Thyroid gland (tissue), 4 donors: Measurements from ENCODE around the gene LRRN1. TPM values are rescaled to one million over a fixed set of nuclear protein-coding genes. Genes with fewer than 3 reads are reported as not detected.

Experiments
- DNase-seq, 2 donors: peaks; one replicate each; pipeline ENCODE4 v3.0.0-alpha.2; 2019
- H3K27ac ChIP-seq, 3 donors: fragments of 200-600 bp; sonication (generic); 1 replicate in 2 of 3; 2 replicates in 1 of 3; pipeline ENCODE4 v1.5.1; 2016 to 2019; ENCODE audit warnings: mild to moderate bottlenecking in 1 of 3, moderate library complexity in 1 of 3
- H3K27me3 ChIP-seq: fragments of 200-600 bp; sonication (generic); one replicate; pipeline ENCODE4 v1.5.1; 2019
- H3K36me3 ChIP-seq, 2 donors: fragments of 200-600 bp; sonication (generic); one replicate each; pipeline ENCODE4 v1.5.1; 2016 to 2019
- H3K4me1 ChIP-seq, 2 donors: fragments of 200-600 bp; sonication (generic); one replicate each; pipeline ENCODE4 v1.5.1; 2017 to 2019
- H3K4me3 ChIP-seq, 3 donors: fragments of 200-600 bp; sonication (generic); replicated peaks in 1 of 3; 1 replicate in 2 of 3; 2 replicates in 1 of 3; pipeline ENCODE4 v1.5.1; 2016; ENCODE audit warnings: mild to moderate bottlenecking in 1 of 3
- H3K9me3 ChIP-seq: fragments of 200-600 bp; sonication (generic); one replicate; pipeline ENCODE4 v1.5.1; 2017
- CTCF ChIP-seq, 6 experiments: fragments of 200-600 bp in 3 of 6; fragments of 450-650 bp in 3 of 6; sonication (generic) in 3 of 6; IDR thresholded peaks; one replicate each; pipeline ENCODE4 v1.5.1; 2016 to 2019; ENCODE audit warnings: antibody characterized with exemption in 6 of 6, mild to moderate bottlenecking in 2 of 6, inconsistent platforms in 1 of 6, moderate library complexity in 1 of 6
- POLR2A ChIP-seq, 2 donors: fragments of 450-650 bp; IDR thresholded peaks; one replicate each; pipeline ENCODE4 v1.6.1; 2017; ENCODE audit warnings: antibody characterized with exemption in 2 of 2, mild to moderate bottlenecking in 2 of 2, moderate library complexity in 1 of 2
- WGBS, 2 donors: methylation state at CpG; one replicate each; pipeline ENCODE4 v1.1.5; 2017; 5-methylcytosine and 5-hydroxymethylcytosine counted together
- intact Hi-C: fragments of 100-400 bp; cut with DNase I; formaldehyde crosslinking; loops from one replicate; pipeline ENCODE4 v1.15.1; 2023
- total RNA-seq, 4 donors: library from RNA; depleted of rRNA; stranded (reverse); fragments of >200 nt; gene quantifications; one replicate each; pipeline ENCODE4 v1.2.3, GENCODE V29; 2016

LRRN1 gene
- total RNA-seq, 4 donors from 2014 or later, result 1.4 to 29.2 (median 21.0) TPM

- no peaks in the 10 kb centered on the region for H3K36me3 ChIP-seq
- no peak overlapping the region for H3K27ac ChIP-seq
- no peaks in the 10 kb centered on the region for H3K27me3 ChIP-seq
- TF ChIP-seq POLR2A (IDR thresholded peaks at IDR 0.05) (no peak), CTCF (IDR thresholded peaks at IDR 0.05) (no peak)
- intact Hi-C loops, result no loop called here
- WGBS, 2 donors, result 65 to 89% methylated on average over 1 of the region's 1 CpG
- H3K4me3 ChIP-seq, result no peak overlapping the region
- no peak for DNase-seq
- no peaks in the 10 kb centered on the region for H3K4me1 ChIP-seq
- H3K9me3 ChIP-seq, result no peaks in the 10 kb centered on the region
Measured at GRCh38 chr3:3771567-3771966, 27.7 kb upstream of the LRRN1 start.

- no peak for TF ChIP-seq POLR2A (IDR thresholded peaks at IDR 0.05)
- intact Hi-C loops, result no loop called here
- Histone ChIP-seq H3K36me3 (no peaks in the 10 kb centered on the region), H3K27ac (no peak overlapping the region), H3K4me1 (no peaks in the 10 kb centered on the region), H3K4me3 (no peak overlapping the region), H3K9me3 (no peaks in the 10 kb centered on the region), H3K27me3 (no peaks in the 10 kb centered on the region)
- DNase-seq, result no peak
- 67 to 84% methylated on average over 1 of the region's 1 CpG for WGBS, 2 donors
Measured at GRCh38 chr3:3772338-3772737, 26.9 kb upstream of the LRRN1 start.

DNA sequence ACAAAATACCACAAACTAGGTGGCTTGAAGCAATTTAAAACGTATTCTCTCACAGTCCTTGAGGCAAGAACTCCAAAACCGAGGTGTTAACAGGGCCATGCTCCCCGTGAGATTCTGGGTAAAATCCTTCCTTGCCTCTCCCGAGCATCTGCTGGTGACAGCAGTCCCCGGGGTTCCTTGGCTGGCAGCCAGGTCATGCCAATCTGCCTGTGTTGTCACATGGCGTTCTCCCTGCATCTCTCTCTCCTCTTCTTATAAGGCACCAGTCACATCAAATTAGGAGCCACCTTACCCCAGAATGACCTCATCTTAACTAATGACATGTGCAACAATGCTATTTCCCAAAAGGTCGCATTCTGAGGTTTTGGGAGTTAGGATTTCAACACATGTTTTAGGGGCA, 26.3 kb upstream of the LRRN1 start:
- no peaks in the 10 kb centered on the region for H3K27me3 ChIP-seq
- no peaks in the 10 kb centered on the region for H3K9me3 ChIP-seq
- H3K4me1 ChIP-seq, result no peaks in the 10 kb centered on the region
- H3K36me3 ChIP-seq, result no peaks in the 10 kb centered on the region
- no peak overlapping the region for H3K4me3 ChIP-seq
- no peak for DNase-seq
- intact Hi-C loops, result no loop called here
- no peak for TF ChIP-seq POLR2A (IDR thresholded peaks at IDR 0.05)
- TF ChIP-seq CTCF (IDR thresholded peaks at IDR 0.05), result no peak
- WGBS, 2 donors, result 60 to 64% methylated on average over 7 of the region's 7 CpGs
- no peak overlapping the region for H3K27ac ChIP-seq

DNA sequence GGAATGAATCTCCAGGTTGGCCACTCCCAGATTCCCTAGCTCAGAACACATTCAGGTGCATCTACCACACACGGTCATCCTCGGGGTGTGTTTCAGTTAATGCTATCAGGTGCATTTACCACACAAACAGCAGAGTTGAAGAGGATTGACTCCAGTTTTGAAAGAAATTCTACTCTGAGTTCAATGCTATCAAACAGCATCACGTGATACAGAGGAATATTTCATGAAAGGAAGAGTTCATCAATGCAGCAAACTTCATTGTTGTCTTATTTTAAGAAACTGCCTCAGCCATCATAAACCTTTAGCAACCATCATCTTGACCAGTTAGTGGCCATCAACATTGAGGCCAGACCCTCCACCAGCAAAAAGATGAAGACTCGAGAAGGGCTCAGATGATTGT, 22.6 kb upstream of the LRRN1 start:
- no peak overlapping the region for H3K27ac ChIP-seq
- H3K36me3 ChIP-seq, result no peaks in the 10 kb centered on the region
- H3K4me1 ChIP-seq, result no peaks in the 10 kb centered on the region
- H3K27me3 ChIP-seq, result no peaks in the 10 kb centered on the region
- TF ChIP-seq POLR2A (IDR thresholded peaks at IDR 0.05) (no peak), CTCF (IDR thresholded peaks at IDR 0.05) (no peak)
- WGBS, 2 donors, result 93% methylated on average over 4 of the region's 4 CpGs
- no peak for DNase-seq
- intact Hi-C loops, result no loop called here
- H3K9me3 ChIP-seq, result no peaks in the 10 kb centered on the region
- H3K4me3 ChIP-seq, result no peak overlapping the region

- Histone ChIP-seq H3K9me3 (no peaks in the 10 kb centered on the region), H3K27me3 (no peaks in the 10 kb centered on the region), H3K27ac (no peak overlapping the region), H3K4me1 (no peaks in the 10 kb centered on the region), H3K36me3 (no peaks in the 10 kb centered on the region), H3K4me3 (no peak overlapping the region)
- DNase-seq, result no peak
- intact Hi-C loops, result no loop called here
- TF ChIP-seq POLR2A (IDR thresholded peaks at IDR 0.05) (no peak), CTCF (IDR thresholded peaks at IDR 0.05) (no peak)
Measured at GRCh38 chr3:3778216-3778615, 21.0 kb upstream of the LRRN1 start.

- no peak overlapping the region for H3K27ac ChIP-seq
- intact Hi-C loops, result no loop called here
- no peaks in the 10 kb centered on the region for H3K36me3 ChIP-seq
- H3K9me3 ChIP-seq, result no peaks in the 10 kb centered on the region
- no peak for DNase-seq
- no peaks in the 10 kb centered on the region for H3K27me3 ChIP-seq
- no peak overlapping the region for H3K4me3 ChIP-seq
- H3K4me1 ChIP-seq, result no peaks in the 10 kb centered on the region
- no peak for TF ChIP-seq POLR2A (IDR thresholded peaks at IDR 0.05)
- no peak for TF ChIP-seq CTCF (IDR thresholded peaks at IDR 0.05)
- WGBS, 2 donors, result 52 to 54% methylated on average over 4 of the region's 4 CpGs
Measured at GRCh38 chr3:3778641-3779270, 20.5 kb upstream of the LRRN1 start.
